K562 (cell line): Measurements from ENCODE around the gene MYBPHL. TPM values are rescaled to one million over a fixed set of nuclear protein-coding genes. Genes with fewer than 3 reads are reported as not detected.
A peak's percentile ranks its signal among the peaks of the same experiment; 100 is the strongest.

Experiments used
- KDM5B ChIP-seq: fragments of 200-600 bp; sonication (generic); IDR thresholded peaks from 2 replicates; pipeline ENCODE4 v1.6.1; 2012; ENCODE audit warnings: low read depth, mild to moderate bottlenecking, moderate library complexity, low read length, control low read depth, inconsistent platforms; ENCODE audit not compliant: insufficient replicate concordance
- PRMT5 ChIP-seq: sonication (generic); formaldehyde crosslinking; IDR thresholded peaks from 2 replicates; pipeline ENCODE4 v1.5.0; 2020; ENCODE audit warnings: missing genetic modification reagents
- ZNF407 ChIP-seq: fragments of 450-650 bp; IDR thresholded peaks from 2 replicates; pipeline ENCODE4 v1.6.1; 2016; ENCODE audit warnings: low read depth
- polyA plus RNA-seq, 8 experiments: library from polyadenylated mRNA; depleted of rRNA in 4 of 8; stranded (reverse) in 5 of 8; unstranded in 3 of 8; fragments of >200 nt; fragmentation: Nextera tagmentation in 2 of 8; fragmentation: Illumina TruSeq in 1 of 8; extraction: Ambion mirVana in 2 of 8; extraction: Trizol in 1 of 8; gene quantifications; 2 replicates each; pipeline versions ENCODE4 v1.2.1 to v1.2.3, GENCODE V29; 2011 to 2014; ENCODE audit warnings: inconsistent platforms in 1 of 8, missing spikeins in 1 of 8
- total RNA-seq, 7 experiments: library from RNA; depleted of rRNA in 6 of 7; stranded (reverse); fragments of >200 nt in 6 of 7; fragmentation: Illumina TruSeq in 2 of 7; extraction: Trizol in 2 of 7; gene quantifications; 2 replicates each; pipeline versions ENCODE4 v1.2.1 to v1.2.3, GENCODE V29; 2011 to 2021; ENCODE audit warnings: low replicate concordance in 1 of 7
- TF ChIP-seq, protein P1 (sequence below), 2 experiments: fragments of 450-650 bp; formaldehyde crosslinking in 1 of 2; IDR thresholded peaks; 2 replicates each; pipeline versions ENCODE4 v1.4.0 to v1.6.1; 2014 to 2020; ENCODE audit warnings: mild to moderate bottlenecking in 2 of 2, borderline replicate concordance in 1 of 2, low read depth in 1 of 2
- TF ChIP-seq, protein P2 (sequence below), 3 experiments: IDR thresholded peaks in 2 of 3; conservative IDR thresholded peaks in 1 of 3; 2 replicates each; pipeline ENCODE4 v1.5.1; 2011 to 2012; ENCODE audit warnings: low read length in 3 of 3, mild to moderate bottlenecking in 3 of 3, control low read depth in 2 of 3, improper control_type of control experiment in 1 of 3, inconsistent platforms in 1 of 3, low read depth in 1 of 3, mixed read lengths in 1 of 3, moderate library complexity in 1 of 3; ENCODE audit not compliant: insufficient read depth in 2 of 3

MYBPHL gene
- total and polyA plus RNA-seq, 9 of the 15 experiments (the other 6 are each of a cell fraction or from before 2014, with no cell fraction given): 0.20 to 1.9 (median 0.33) TPM

DNA sequence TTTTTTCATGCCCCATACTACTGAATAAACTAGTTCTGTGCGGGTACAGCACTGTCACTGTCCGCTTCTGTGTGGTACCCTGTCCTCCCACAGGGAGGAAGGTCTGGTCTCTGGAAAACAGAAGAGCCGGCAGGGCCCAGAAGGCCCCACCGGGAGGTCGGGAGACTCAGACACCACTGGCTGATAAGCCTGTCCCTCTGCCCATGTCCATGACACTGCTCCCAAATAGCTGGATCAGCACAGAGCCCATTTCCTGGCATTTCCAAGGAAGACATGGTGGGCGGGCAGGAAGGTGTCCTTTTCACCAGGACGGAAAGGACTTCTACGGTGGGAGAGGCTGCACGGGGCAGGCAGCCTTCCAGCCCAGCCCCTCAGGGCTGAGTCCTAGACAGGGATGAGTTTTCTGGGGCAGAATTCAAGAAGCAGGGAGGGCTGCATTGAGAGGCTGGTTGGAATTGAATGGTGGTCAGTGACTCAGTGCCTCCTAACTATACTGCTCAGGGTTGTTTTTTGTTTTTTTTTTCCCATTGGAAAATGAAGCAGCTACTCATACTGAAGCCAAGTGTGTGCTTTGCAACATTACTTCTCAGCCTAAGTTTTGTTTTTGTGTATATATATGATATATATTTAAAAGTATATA is 31.0 kb downstream of the MYBPHL start (continued):
- TF ChIP-seq, protein P1, sequence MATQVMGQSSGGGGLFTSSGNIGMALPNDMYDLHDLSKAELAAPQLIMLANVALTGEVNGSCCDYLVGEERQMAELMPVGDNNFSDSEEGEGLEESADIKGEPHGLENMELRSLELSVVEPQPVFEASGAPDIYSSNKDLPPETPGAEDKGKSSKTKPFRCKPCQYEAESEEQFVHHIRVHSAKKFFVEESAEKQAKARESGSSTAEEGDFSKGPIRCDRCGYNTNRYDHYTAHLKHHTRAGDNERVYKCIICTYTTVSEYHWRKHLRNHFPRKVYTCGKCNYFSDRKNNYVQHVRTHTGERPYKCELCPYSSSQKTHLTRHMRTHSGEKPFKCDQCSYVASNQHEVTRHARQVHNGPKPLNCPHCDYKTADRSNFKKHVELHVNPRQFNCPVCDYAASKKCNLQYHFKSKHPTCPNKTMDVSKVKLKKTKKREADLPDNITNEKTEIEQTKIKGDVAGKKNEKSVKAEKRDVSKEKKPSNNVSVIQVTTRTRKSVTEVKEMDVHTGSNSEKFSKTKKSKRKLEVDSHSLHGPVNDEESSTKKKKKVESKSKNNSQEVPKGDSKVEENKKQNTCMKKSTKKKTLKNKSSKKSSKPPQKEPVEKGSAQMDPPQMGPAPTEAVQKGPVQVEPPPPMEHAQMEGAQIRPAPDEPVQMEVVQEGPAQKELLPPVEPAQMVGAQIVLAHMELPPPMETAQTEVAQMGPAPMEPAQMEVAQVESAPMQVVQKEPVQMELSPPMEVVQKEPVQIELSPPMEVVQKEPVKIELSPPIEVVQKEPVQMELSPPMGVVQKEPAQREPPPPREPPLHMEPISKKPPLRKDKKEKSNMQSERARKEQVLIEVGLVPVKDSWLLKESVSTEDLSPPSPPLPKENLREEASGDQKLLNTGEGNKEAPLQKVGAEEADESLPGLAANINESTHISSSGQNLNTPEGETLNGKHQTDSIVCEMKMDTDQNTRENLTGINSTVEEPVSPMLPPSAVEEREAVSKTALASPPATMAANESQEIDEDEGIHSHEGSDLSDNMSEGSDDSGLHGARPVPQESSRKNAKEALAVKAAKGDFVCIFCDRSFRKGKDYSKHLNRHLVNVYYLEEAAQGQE (IDR thresholded peaks at IDR 0.05; ENCODE audit: borderline replicate concordance): 0 out of 2 replicates have a peak, but pooled peaks have one; percentile 24
- TF ChIP-seq, protein P1 (CRISPR knock-in tag; IDR thresholded peaks at IDR 0.05; ENCODE audit: low read depth): no peak
- TF ChIP-seq ZNF407: no peak
- no peak for TF ChIP-seq KDM5B
- TF ChIP-seq PRMT5 (CRISPR knock-in tag): no peak
- TF ChIP-seq, protein P2, sequence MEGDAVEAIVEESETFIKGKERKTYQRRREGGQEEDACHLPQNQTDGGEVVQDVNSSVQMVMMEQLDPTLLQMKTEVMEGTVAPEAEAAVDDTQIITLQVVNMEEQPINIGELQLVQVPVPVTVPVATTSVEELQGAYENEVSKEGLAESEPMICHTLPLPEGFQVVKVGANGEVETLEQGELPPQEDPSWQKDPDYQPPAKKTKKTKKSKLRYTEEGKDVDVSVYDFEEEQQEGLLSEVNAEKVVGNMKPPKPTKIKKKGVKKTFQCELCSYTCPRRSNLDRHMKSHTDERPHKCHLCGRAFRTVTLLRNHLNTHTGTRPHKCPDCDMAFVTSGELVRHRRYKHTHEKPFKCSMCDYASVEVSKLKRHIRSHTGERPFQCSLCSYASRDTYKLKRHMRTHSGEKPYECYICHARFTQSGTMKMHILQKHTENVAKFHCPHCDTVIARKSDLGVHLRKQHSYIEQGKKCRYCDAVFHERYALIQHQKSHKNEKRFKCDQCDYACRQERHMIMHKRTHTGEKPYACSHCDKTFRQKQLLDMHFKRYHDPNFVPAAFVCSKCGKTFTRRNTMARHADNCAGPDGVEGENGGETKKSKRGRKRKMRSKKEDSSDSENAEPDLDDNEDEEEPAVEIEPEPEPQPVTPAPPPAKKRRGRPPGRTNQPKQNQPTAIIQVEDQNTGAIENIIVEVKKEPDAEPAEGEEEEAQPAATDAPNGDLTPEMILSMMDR (IDR thresholded peaks at IDR 0.05 in 2 of 3, conservative IDR thresholded peaks at IDR 0.05 in 1 of 3; ENCODE audit: insufficient read depth in 2 of 3, low read depth in 1 of 3, low read length in 3 of 3): peak in 2 of 3 experiments; percentile 18; a peak in 1 of 6 replicates
